H1 (cell line): ENCODE data around the gene EEF1A2.

Experiments used
- CREB1 ChIP-seq: IDR thresholded peaks from 2 replicates; pipeline ENCODE4 v1.6.1; 2012; ENCODE audit warnings: inconsistent platforms
- CTCF ChIP-seq, 3 experiments: IDR thresholded peaks; 1 replicate in 2 of 3; 2 replicates in 1 of 3; pipeline versions ENCODE4 v1.5.1 to v1.6.1; 2011; ENCODE audit warnings: low read length in 3 of 3, mild to moderate bottlenecking in 3 of 3, inconsistent platforms in 2 of 3, low read depth in 1 of 3, moderate library complexity in 1 of 3; ENCODE audit not compliant: insufficient read depth in 1 of 3; ENCODE audit errors: control extremely low read depth in 1 of 3
- EZH2 ChIP-seq: fragments of 200-600 bp; sonication (generic); IDR thresholded peaks from 2 replicates; pipeline ENCODE4 v1.7.1; 2012; ENCODE audit warnings: low read depth, mild to moderate bottlenecking, moderate library complexity, low read length, inconsistent platforms; ENCODE audit not compliant: severe bottlenecking
- GABPA ChIP-seq: IDR thresholded peaks from 2 replicates; pipeline ENCODE4 v1.6.1; 2011; ENCODE audit warnings: mild to moderate bottlenecking, low read length, moderate library complexity, borderline replicate concordance; ENCODE audit not compliant: insufficient read depth
- HDAC2 ChIP-seq, 2 experiments: fragments of 300-600 bp in 1 of 2; sonication (generic) in 1 of 2; IDR thresholded peaks; 2 replicates each; pipeline ENCODE4 v1.6.1; 2011 to 2012; ENCODE audit warnings: low read depth in 2 of 2, low read length in 2 of 2, mild to moderate bottlenecking in 2 of 2, moderate library complexity in 2 of 2, borderline replicate concordance in 1 of 2, inconsistent platforms in 1 of 2
- JUND ChIP-seq: IDR thresholded peaks from 2 replicates; pipeline ENCODE4 v1.6.1; 2011; ENCODE audit warnings: mild to moderate bottlenecking, improper control_type of control experiment, low read length
- PHF8 ChIP-seq: fragments of 200-600 bp; sonication (generic); conservative IDR thresholded peaks from 2 replicates; pipeline ENCODE4 v1.7.1; 2012; ENCODE audit warnings: low read depth, mild to moderate bottlenecking, inconsistent platforms, low read length, moderate library complexity
- POLR2A ChIP-seq, 2 experiments: IDR thresholded peaks; 1 replicate in 1 of 2; 2 replicates in 1 of 2; pipeline ENCODE4 v1.6.1; 2011; ENCODE audit warnings: low read depth in 2 of 2, low read length in 2 of 2, mild to moderate bottlenecking in 2 of 2; ENCODE audit errors: control extremely low read depth in 1 of 2
- RAD21 ChIP-seq, 2 experiments: IDR thresholded peaks in 1 of 2; conservative IDR thresholded peaks in 1 of 2; 2 replicates each; pipeline ENCODE4 v1.6.1; 2011; ENCODE audit warnings: low read depth in 2 of 2, low read length in 2 of 2, improper control_type of control experiment in 1 of 2, inconsistent platforms in 1 of 2, mild to moderate bottlenecking in 1 of 2, moderate library complexity in 1 of 2
- SAP30 ChIP-seq: fragments of 300-600 bp; sonication (generic); IDR thresholded peaks from 2 replicates; pipeline ENCODE4 v1.7.1; 2012; ENCODE audit warnings: low read length, moderate library complexity, mild to moderate bottlenecking, inconsistent platforms; ENCODE audit not compliant: insufficient read depth, insufficient replicate concordance
- TAF1 ChIP-seq: IDR thresholded peaks from 2 replicates; pipeline ENCODE4 v1.6.1; 2011; ENCODE audit warnings: mild to moderate bottlenecking, low read depth, low read length
- YY1 ChIP-seq: IDR thresholded peaks from 2 replicates; pipeline ENCODE4 v1.6.1; 2011; ENCODE audit warnings: low read depth, mild to moderate bottlenecking, low read length

GRCh38 chr20:63539441-63540370 lies 40.8 kb upstream of the EEF1A2 start:
- TF ChIP-seq HDAC2 (IDR thresholded peaks at IDR 0.05; ENCODE audit: borderline replicate concordance in 1 of 2, low read depth in 2 of 2, low read length in 2 of 2) = no peak
- TF ChIP-seq YY1 = no peak
- TF ChIP-seq CTCF (IDR thresholded peaks at IDR 0.05; ENCODE audit: control extremely low read depth in 1 of 3, insufficient read depth in 1 of 3, low read depth in 1 of 3, low read length in 3 of 3) = no peak
- no peak for TF ChIP-seq JUND
- TF ChIP-seq RAD21 (IDR thresholded peaks at IDR 0.05 in 1 of 2, conservative IDR thresholded peaks at IDR 0.05 in 1 of 2; ENCODE audit: low read depth in 2 of 2, low read length in 2 of 2) = no peak
- TF ChIP-seq PHF8 = no peak
- TF ChIP-seq EZH2 = no peak
- no peak for TF ChIP-seq POLR2A (IDR thresholded peaks at IDR 0.05; ENCODE audit: control extremely low read depth in 1 of 2, low read depth in 2 of 2, low read length in 2 of 2)
- no peak for TF ChIP-seq GABPA
- no peak for TF ChIP-seq TAF1
- TF ChIP-seq CREB1 = no peak
- TF ChIP-seq SAP30 = no peak
